ENCODE results near the gene ATP5ME. TPM values are rescaled to one million over a fixed set of nuclear protein-coding genes. Genes with fewer than 3 reads are reported as not detected.

The ATP5ME gene
- total and polyA plus RNA-seq, 2 of the 13 experiments (the other 11 are each of a cell fraction or from before 2014, with no cell fraction given): 305 to 753 TPM

DNA sequence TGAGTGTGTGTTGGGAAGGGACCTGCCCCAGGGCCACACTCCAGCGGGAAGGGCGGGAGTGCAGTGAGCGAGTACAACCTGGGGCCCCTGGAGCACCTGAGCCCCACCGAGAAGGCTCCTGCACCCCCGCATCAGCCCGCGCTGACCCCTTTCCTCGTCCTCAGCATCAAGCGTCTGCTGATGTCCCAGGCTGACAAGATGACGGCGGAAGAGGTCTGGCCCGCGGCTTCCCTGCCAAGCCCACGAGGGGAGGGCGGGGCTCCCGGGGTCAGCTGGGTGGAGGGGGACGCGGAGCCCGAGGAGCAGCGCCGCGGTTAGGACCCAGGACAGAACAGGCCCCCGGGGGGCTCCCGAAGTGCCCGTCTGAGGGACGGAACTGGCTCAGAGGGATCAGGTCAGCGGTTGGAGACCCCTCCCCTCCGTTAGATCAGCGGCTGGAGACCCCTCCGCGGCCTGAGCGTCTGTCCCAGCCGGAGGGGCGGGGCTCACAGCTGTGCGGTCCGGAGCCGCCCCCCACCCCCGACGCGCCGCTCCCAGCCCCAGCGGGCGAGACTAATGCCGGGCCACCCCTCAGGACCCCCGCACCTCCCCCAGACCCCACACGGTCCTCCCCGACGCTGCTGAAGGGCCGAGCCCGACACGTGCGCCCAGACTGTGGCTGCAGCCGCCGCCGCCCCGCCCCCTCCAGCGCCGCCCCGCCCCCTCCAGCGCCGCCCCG is 7.0 kb upstream of the ATP5ME start (continued):
- TF ChIP-seq MBNL3 (CRISPR knock-in tag; conservative IDR thresholded peaks at IDR 0.05) (no peak), ZC3H13 (CRISPR knock-in tag; IDR thresholded peaks at IDR 0.05) (peak; percentile 18; the same call in 1 of the 2 replicates), SP2 (CRISPR knock-in tag; IDR thresholded peaks at IDR 0.05) (no peak)
- TF ChIP-seq, protein P1, sequence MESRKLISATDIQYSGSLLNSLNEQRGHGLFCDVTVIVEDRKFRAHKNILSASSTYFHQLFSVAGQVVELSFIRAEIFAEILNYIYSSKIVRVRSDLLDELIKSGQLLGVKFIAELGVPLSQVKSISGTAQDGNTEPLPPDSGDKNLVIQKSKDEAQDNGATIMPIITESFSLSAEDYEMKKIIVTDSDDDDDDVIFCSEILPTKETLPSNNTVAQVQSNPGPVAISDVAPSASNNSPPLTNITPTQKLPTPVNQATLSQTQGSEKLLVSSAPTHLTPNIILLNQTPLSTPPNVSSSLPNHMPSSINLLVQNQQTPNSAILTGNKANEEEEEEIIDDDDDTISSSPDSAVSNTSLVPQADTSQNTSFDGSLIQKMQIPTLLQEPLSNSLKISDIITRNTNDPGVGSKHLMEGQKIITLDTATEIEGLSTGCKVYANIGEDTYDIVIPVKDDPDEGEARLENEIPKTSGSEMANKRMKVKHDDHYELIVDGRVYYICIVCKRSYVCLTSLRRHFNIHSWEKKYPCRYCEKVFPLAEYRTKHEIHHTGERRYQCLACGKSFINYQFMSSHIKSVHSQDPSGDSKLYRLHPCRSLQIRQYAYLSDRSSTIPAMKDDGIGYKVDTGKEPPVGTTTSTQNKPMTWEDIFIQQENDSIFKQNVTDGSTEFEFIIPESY (CRISPR knock-in tag; IDR thresholded peaks at IDR 0.05): 0 out of 2 replicates have a peak, but pooled peaks have one; percentile 8

DNA sequence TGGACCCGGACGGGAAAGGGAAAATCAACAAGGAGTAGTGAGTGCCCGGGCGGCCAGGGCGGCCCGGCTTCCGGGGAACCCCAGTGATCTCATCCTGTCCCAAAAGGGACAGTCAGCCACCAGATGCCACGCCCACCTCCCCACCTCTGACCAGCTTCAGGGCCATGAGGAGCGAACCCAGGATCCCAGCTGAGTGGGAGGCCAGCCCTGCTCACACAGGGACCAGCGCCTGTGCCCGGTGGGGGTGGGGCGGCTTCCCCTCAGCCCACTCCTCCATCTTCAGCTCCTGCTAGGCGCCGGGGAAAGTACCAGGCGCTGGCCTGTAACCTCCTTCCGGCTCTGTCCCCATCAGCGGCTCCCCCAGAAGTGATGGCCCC is 6.5 kb upstream of the ATP5ME start:
- 80% methylated on average over 7 of the region's 17 CpGs for WGBS (ENCODE audit: low lambda C conversion rate)
- Histone ChIP-seq H3K36me3 (replicated peaks in 1 of 2; ENCODE audit: control insufficient read depth in 1 of 2, insufficient read depth in 2 of 2, low read length in 2 of 2) (no peaks in the 10 kb centered on the region), H3K27me3 (ENCODE audit: control insufficient read depth in 1 of 2, insufficient read depth in 2 of 2, low read length in 2 of 2) (no peaks in the 10 kb centered on the region), H3K27ac (ENCODE audit: extremely low read length, insufficient read depth, low read length) (no peak overlapping the region), H3K4me1 (ENCODE audit: insufficient read depth, low read length) (peaks cover 88% of the 10 kb centered on the region), H3K4me2 (ENCODE audit: low read depth, low read length) (0 out of 2 replicates have a peak overlapping the region, but pooled peaks have one; percentile 64), H2AFZ (ENCODE audit: low read length) (no peak overlapping the region), H3K4me3 (replicated peaks in 1 of 3; ENCODE audit: insufficient read depth in 1 of 3, low read depth in 2 of 3, low read length in 3 of 3) (peak overlapping the region in 1 of 3 experiments; percentile 44; a peak in 1 of 6 replicates), H3K79me2 (ENCODE audit: insufficient read depth, low read length) (no peaks in the 10 kb centered on the region), H3K9ac (ENCODE audit: insufficient read depth, low read depth, low read length) (no peak overlapping the region), H4K20me1 (ENCODE audit: insufficient read depth, low read length) (no peaks in the 10 kb centered on the region), H3K9me3 (ENCODE audit: low read length) (no peaks in the 10 kb centered on the region)
- ChIA-PET POLR2A (no interaction called here), CTCF (ENCODE audit: low intra/inter-chr PET ratio, low total read pairs) (no interaction called here)
- no peak for FAIRE-seq
- intact Hi-C loops (cut with micrococcal nuclease; ENCODE audit: unreplicated experiment) (no loop called here), in situ Hi-C loops (cut with HindIII; ENCODE audit: extremely low pct_ligation_motif_present, low pct_unique_long_range_greater_than_20kb) (no loop called here)
- ATAC-seq: no peak
- no TSS peak for BruUV-seq (replicated peaks)
- DNase-seq (ENCODE audit: low spot score): no peak
- TF ChIP-seq, protein P2, sequence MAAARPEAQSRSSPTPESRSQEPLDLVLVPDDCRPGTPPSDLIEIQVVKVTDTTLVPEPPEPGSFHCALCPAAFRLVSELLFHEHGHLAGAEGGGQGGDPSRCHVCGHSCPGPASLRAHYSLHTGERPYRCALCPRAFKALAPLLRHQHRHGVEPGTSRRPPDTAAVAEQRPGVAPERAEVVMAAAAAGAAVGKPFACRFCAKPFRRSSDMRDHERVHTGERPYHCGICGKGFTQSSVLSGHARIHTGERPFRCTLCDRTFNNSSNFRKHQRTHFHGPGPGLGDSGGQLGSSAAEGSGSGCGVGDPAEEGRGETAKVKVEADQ (CRISPR knock-in tag; IDR thresholded peaks at IDR 0.05; ENCODE audit: borderline replicate concordance): no peak
- no peak for TF ChIP-seq SALL1 (CRISPR knock-in tag; IDR thresholded peaks at IDR 0.05)
- no peak for TF ChIP-seq ATAD3A (CRISPR knock-in tag; IDR thresholded peaks at IDR 0.05)
- TF ChIP-seq, protein P3, sequence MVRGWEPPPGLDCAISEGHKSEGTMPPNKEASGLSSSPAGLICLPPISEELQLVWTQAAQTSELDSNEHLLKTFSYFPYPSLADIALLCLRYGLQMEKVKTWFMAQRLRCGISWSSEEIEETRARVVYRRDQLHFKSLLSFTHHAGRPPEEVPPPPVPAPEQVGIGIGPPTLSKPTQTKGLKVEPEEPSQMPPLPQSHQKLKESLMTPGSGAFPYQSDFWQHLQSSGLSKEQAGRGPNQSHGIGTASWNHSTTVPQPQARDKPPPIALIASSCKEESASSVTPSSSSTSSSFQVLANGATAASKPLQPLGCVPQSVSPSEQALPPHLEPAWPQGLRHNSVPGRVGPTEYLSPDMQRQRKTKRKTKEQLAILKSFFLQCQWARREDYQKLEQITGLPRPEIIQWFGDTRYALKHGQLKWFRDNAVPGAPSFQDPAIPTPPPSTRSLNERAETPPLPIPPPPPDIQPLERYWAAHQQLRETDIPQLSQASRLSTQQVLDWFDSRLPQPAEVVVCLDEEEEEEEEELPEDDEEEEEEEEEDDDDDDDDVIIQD (CRISPR knock-in tag; IDR thresholded peaks at IDR 0.05; ENCODE audit: low read depth): no peak
- TF ChIP-seq, protein P4, sequence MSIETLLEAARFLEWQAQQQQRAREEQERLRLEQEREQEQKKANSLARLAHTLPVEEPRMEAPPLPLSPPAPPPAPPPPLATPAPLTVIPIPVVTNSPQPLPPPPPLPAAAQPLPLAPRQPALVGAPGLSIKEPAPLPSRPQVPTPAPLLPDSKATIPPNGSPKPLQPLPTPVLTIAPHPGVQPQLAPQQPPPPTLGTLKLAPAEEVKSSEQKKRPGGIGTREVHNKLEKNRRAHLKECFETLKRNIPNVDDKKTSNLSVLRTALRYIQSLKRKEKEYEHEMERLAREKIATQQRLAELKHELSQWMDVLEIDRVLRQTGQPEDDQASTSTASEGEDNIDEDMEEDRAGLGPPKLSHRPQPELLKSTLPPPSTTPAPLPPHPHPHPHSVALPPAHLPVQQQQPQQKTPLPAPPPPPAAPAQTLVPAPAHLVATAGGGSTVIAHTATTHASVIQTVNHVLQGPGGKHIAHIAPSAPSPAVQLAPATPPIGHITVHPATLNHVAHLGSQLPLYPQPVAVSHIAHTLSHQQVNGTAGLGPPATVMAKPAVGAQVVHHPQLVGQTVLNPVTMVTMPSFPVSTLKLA (IDR thresholded peaks at IDR 0.05): no peak
- TF ChIP-seq ARNTL (CRISPR knock-in tag; IDR thresholded peaks at IDR 0.05): no peak
- TF ChIP-seq, protein P5, sequence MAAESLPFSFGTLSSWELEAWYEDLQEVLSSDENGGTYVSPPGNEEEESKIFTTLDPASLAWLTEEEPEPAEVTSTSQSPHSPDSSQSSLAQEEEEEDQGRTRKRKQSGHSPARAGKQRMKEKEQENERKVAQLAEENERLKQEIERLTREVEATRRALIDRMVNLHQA (CRISPR knock-in tag; IDR thresholded peaks at IDR 0.05): no peak
- TF ChIP-seq, protein P6, sequence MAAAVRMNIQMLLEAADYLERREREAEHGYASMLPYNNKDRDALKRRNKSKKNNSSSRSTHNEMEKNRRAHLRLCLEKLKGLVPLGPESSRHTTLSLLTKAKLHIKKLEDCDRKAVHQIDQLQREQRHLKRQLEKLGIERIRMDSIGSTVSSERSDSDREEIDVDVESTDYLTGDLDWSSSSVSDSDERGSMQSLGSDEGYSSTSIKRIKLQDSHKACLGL (CRISPR knock-in tag; IDR thresholded peaks at IDR 0.05): 0 out of 2 replicates have a peak, but pooled peaks have one; percentile 21
- TF ChIP-seq, protein P7, sequence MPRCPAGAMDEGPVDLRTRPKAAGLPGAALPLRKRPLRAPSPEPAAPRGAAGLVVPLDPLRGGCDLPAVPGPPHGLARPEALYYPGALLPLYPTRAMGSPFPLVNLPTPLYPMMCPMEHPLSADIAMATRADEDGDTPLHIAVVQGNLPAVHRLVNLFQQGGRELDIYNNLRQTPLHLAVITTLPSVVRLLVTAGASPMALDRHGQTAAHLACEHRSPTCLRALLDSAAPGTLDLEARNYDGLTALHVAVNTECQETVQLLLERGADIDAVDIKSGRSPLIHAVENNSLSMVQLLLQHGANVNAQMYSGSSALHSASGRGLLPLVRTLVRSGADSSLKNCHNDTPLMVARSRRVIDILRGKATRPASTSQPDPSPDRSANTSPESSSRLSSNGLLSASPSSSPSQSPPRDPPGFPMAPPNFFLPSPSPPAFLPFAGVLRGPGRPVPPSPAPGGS (CRISPR knock-in tag; IDR thresholded peaks at IDR 0.05): 0 out of 2 replicates have a peak, but pooled peaks have one; percentile 34
- TF ChIP-seq KLF12 (CRISPR knock-in tag; IDR thresholded peaks at IDR 0.05; ENCODE audit: borderline replicate concordance): no peak

Measured in HepG2 (cell line).